NT2/D1 (cell line): ENCODE measurements around the gene SLC36A3.

Source experiments
- SUZ12 ChIP-seq: IDR thresholded peaks from 2 replicates; pipeline ENCODE4 v1.6.1; 2011; ENCODE audit not compliant: insufficient read length, insufficient read depth; ENCODE audit errors: extremely low read depth
- YY1 ChIP-seq: IDR thresholded peaks from 2 replicates; pipeline ENCODE4 v1.6.1; 2011; ENCODE audit not compliant: insufficient read length, insufficient read depth
- ZNF274 ChIP-seq: IDR thresholded peaks from 2 replicates; pipeline ENCODE4 v1.6.1; 2011; ENCODE audit warnings: mild to moderate bottlenecking, low read depth, low read length

GRCh38 chr5:151274666-151275065 lies 28.9 kb downstream of the SLC36A3 start:
- TF ChIP-seq ZNF274 (no peak), YY1 (no peak), SUZ12 (no peak)
